ENCODE results near the gene SLAIN2. TPM values are rescaled to one million over a fixed set of nuclear protein-coding genes. Genes with fewer than 3 reads are reported as not detected.

Gene SLAIN2
- total RNA-seq, 1 experiment from 2014 or later: 30.8 TPM

- H3K4me3 Mint-ChIP-seq: no peak overlapping the region
- no peaks in the 10 kb centered on the region for H4K20me1 ChIP-seq (ENCODE audit: control insufficient read depth, insufficient read depth, insufficient read length)
Measured at GRCh38 chr4:48369771-48370170, 28.4 kb downstream of the SLAIN2 start.

More at GRCh38 chr4:48369771-48370170, 28.4 kb downstream of the SLAIN2 start:
- Histone ChIP-seq H3K23me2 (ENCODE audit: insufficient read length, low read depth, low read length, poor library complexity, severe bottlenecking) (no peaks in the 10 kb centered on the region), H2AK5ac (ENCODE audit: insufficient read length, low read length) (no peak overlapping the region), H3K14ac (ENCODE audit: insufficient read depth, low read length) (no peak overlapping the region), H3K23ac (ENCODE audit: insufficient read length, low read depth, low read length) (no peak overlapping the region), H3K27ac (ENCODE audit: insufficient read length, low read depth, low read length) (no peak overlapping the region), H3K27me3 (ENCODE audit: insufficient read depth, low read length) (no peaks in the 10 kb centered on the region), H2BK12ac (ENCODE audit: insufficient read length, low read depth, low read length) (no peak overlapping the region), H4K5ac (ENCODE audit: insufficient read length, low read depth, low read length) (no peak overlapping the region), H3K4me1 (ENCODE audit: insufficient read depth, low read length) (no peaks in the 10 kb centered on the region), H3K9me3 (ENCODE audit: control insufficient read depth, low read depth, low read length) (no peaks in the 10 kb centered on the region), H3K56ac (ENCODE audit: insufficient read length, low read depth, low read length) (no peak overlapping the region), H3K79me2 (ENCODE audit: insufficient read depth, low read length) (peaks cover 5% of the 10 kb centered on the region; the same call in 1 of the 2 replicates), H2BK120ac (ENCODE audit: low read depth, low read length, poor library complexity, severe bottlenecking) (no peak overlapping the region), H2AFZ (ENCODE audit: low read length) (no peak overlapping the region), H4K91ac (ENCODE audit: insufficient read length, low read depth, low read length) (no peak overlapping the region), H4K8ac (replicated peaks; ENCODE audit: insufficient read length, low read depth, low read length) (no peak overlapping the region), H2BK5ac (ENCODE audit: insufficient read length, low read length) (no peak overlapping the region), H3K4me2 (ENCODE audit: insufficient read depth, insufficient read length, low read length) (no peak overlapping the region), H2BK20ac (ENCODE audit: low read depth, low read length, poor library complexity, severe bottlenecking) (no peak overlapping the region), H2BK15ac (ENCODE audit: low read depth, low read length) (no peak overlapping the region), H3K9ac (ENCODE audit: extremely low read depth, insufficient read length, low read length) (no peak overlapping the region), H3K18ac (ENCODE audit: insufficient read length, low read depth, low read length) (no peak overlapping the region), H3T11ph (ENCODE audit: low read length) (no peak overlapping the region), H3K79me1 (ENCODE audit: insufficient read depth, low read depth, low read length, poor library complexity, severe bottlenecking) (peaks cover 3% of the 10 kb centered on the region), H3K4ac (ENCODE audit: low read depth, low read length) (no peak overlapping the region)
- peak overlapping the region in 2 of 3 experiments; percentile 10 to 74; a peak in 2 of 7 replicates for H3K27ac Mint-ChIP-seq
- H3K9me3 Mint-ChIP-seq: peaks cover 11% of the 10 kb centered on the region in 2 experiments
- no peak for TF ChIP-seq CTCF (conservative IDR thresholded peaks at IDR 0.05)
- peaks cover 7 to 22% (median 10%) of the 10 kb centered on the region in 3 experiments for H3K36me3 Mint-ChIP-seq (ENCODE audit: insufficient read depth in 1 of 3, low read depth in 3 of 3)
- no peak for DNase-seq
- H3K27me3 Mint-ChIP-seq (ENCODE audit: low read depth): no peaks in the 10 kb centered on the region
- no CpG with 5 or more reads among the region's 2 CpGs for WGBS (ENCODE audit: extremely low coverage, insufficient read length, low lambda C conversion rate)
- peaks cover 33% of the 10 kb centered on the region in 2 experiments for H3K4me1 Mint-ChIP-seq

All from H9 (cell line).